ENCODE measurements around the gene NEURL1. TPM values are rescaled to one million over a fixed set of nuclear protein-coding genes. Genes with fewer than 3 reads are reported as not detected.

NEURL1 gene
- total and polyA plus RNA-seq, 2 donors: 1.6 to 3.0 TPM

DNA sequence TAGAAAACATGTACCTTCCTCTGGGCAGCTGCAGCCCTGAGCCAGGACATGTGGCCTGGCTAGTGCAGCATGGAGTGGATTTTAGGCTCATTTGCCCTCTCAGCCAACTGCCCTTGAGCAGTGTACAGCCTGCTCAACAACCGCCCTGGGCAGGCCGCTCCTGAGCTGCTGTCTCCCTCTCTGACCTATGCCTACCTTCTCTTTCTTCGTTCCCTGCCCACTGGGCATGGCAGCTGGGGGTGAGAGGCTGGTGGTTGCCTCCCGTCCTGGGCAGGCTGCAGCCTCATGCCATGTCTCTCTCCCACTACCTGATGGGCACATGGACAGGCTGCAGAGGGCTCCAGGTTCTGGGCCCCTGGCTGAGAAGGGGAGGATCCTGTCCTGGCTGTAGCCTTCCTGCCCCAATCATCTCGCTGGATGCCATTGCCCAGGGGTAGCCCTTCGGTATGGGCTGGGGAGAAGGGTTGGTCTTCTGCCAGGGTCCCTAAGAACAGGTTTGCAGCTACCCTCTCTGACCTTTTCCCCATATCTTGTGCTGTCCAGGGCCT, 97.3 kb downstream of the NEURL1 start:
- H3K9me3 ChIP-seq (ENCODE audit: control insufficient read depth in 2 of 2, insufficient read depth in 1 of 2, low read length in 1 of 2): no peaks in the 10 kb centered on the region
- WGBS: 97% methylated on average over 6 of the region's 6 CpGs
- H3K4me3 ChIP-seq (ENCODE audit: low read length in 2 of 2): no peak overlapping the region
- no peaks in the 10 kb centered on the region for H3K4me1 ChIP-seq (ENCODE audit: control insufficient read depth in 2 of 2, insufficient read depth in 2 of 2, low read length in 2 of 2)
- no peak overlapping the region for H3K27ac ChIP-seq (ENCODE audit: low read depth in 1 of 2, low read length in 1 of 2)
- H3K27me3 ChIP-seq (ENCODE audit: control insufficient read depth in 2 of 2, insufficient read depth in 1 of 2, low read length in 1 of 2): no peaks in the 10 kb centered on the region
- H3K36me3 ChIP-seq (ENCODE audit: control insufficient read depth in 2 of 2, insufficient read depth in 2 of 2, low read length in 1 of 2): no peaks in the 10 kb centered on the region
- DNase-seq (ENCODE audit: low read depth in 6 of 9, low spot score in 9 of 9): no peak

DNA sequence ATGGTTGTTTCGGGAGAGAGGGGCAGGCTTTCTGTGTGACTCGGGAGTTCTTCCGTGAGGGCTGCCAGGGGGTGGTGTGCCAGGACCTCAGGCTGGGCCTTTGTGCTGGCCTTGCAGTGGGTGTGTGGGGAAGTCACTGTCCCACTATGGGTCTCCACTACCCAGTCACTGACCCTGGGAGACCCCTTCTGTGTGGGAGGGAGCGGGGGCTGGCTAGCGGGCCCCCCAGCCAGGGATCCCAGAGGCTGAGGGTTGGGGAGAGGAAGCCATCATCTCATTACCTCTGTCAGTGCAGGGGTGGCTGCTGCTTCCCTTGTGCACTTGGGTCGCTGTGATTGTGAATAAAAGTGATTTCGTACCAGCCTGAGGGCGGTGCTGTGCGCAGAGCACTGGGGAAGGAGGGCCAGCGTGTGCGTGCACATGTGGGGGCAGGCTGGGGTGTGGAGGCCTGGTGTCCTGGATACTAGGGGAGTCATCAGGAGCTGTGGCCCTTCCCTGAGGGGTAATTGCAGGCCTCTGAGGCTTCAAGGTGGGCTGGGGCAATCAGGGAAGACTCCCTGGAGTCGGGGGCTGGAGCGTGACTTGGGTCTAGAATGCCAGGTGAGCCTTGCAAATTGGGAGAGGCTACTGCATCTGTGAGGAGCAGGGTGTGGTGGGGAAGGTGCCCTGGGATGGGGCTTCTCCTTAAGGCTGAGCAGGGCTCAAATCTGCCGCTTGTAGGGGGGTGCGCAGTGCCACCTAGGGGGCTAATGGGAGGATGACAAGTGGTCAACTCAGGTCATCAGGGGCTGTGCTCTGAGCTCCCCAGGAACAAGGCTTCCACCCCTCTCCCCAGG, 98.9 kb downstream of the NEURL1 start:
- peak in 4 of 9 donors; percentile 14 to 43 (median 27) for DNase-seq (ENCODE audit: low read depth in 6 of 9, low spot score in 9 of 9)
- no peaks in the 10 kb centered on the region for H3K9me3 ChIP-seq (ENCODE audit: control insufficient read depth in 2 of 2, insufficient read depth in 1 of 2, low read length in 1 of 2)
- H3K36me3 ChIP-seq (ENCODE audit: control insufficient read depth in 2 of 2, insufficient read depth in 2 of 2, low read length in 1 of 2): no peaks in the 10 kb centered on the region
- no peaks in the 10 kb centered on the region for H3K27me3 ChIP-seq (ENCODE audit: control insufficient read depth in 2 of 2, insufficient read depth in 1 of 2, low read length in 1 of 2)
- H3K27ac ChIP-seq (ENCODE audit: low read depth in 1 of 2, low read length in 1 of 2): no peak overlapping the region
- H3K4me1 ChIP-seq (ENCODE audit: control insufficient read depth in 2 of 2, insufficient read depth in 2 of 2, low read length in 2 of 2): no peaks in the 10 kb centered on the region
- WGBS: 93% methylated on average over 15 of the region's 15 CpGs
- H3K4me3 ChIP-seq (ENCODE audit: low read length in 2 of 2): no peak overlapping the region

DNA sequence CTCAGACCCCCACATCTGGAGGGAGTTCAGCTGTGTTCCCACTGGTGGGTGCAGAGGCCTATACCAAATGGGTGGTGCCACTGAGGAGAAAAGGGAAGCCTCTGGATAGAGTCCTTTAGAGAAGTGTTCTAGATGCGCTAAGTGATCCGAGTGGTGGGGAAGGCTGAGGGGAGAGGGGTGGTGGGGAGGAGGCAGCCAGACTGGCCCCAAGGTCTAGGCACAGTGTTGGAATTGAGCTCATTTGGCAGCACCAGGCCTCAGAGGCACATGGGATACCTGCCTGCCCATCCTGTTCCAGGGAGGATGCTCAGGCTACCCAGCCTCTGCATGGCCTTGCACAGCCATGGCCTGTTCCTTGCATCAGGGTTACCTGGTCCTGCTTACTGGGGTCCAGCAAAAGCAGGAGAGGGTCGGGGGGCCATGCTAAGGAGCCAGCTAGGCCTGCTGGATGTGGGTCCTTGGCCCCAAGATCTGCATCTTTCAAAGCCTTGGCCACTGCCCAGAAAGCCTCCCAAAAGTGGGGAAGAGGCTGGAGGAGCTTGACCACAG, 99.6 kb downstream of the NEURL1 start:
- no peak overlapping the region for H3K4me3 ChIP-seq (ENCODE audit: low read length in 2 of 2)
- no peaks in the 10 kb centered on the region for H3K36me3 ChIP-seq (ENCODE audit: control insufficient read depth in 2 of 2, insufficient read depth in 2 of 2, low read length in 1 of 2)
- H3K27me3 ChIP-seq (ENCODE audit: control insufficient read depth in 2 of 2, insufficient read depth in 1 of 2, low read length in 1 of 2): no peaks in the 10 kb centered on the region
- H3K4me1 ChIP-seq (ENCODE audit: control insufficient read depth in 2 of 2, insufficient read depth in 2 of 2, low read length in 2 of 2): no peaks in the 10 kb centered on the region
- H3K27ac ChIP-seq (ENCODE audit: low read depth in 1 of 2, low read length in 1 of 2): no peak overlapping the region
- no peaks in the 10 kb centered on the region for H3K9me3 ChIP-seq (ENCODE audit: control insufficient read depth in 2 of 2, insufficient read depth in 1 of 2, low read length in 1 of 2)
- DNase-seq (ENCODE audit: low read depth in 6 of 9, low spot score in 9 of 9): no peak
- 75% methylated on average over 3 of the region's 3 CpGs for WGBS

GRCh38 chr10:103595933-103596726, 102.6 kb downstream of the NEURL1 start:
- Histone ChIP-seq H3K27me3 (ENCODE audit: control insufficient read depth in 2 of 2, insufficient read depth in 1 of 2, low read length in 1 of 2) (no peaks in the 10 kb centered on the region), H3K27ac (ENCODE audit: low read depth in 1 of 2, low read length in 1 of 2) (no peak overlapping the region), H3K9me3 (ENCODE audit: control insufficient read depth in 2 of 2, insufficient read depth in 1 of 2, low read length in 1 of 2) (no peaks in the 10 kb centered on the region), H3K4me1 (ENCODE audit: control insufficient read depth in 2 of 2, insufficient read depth in 2 of 2, low read length in 2 of 2) (no peaks in the 10 kb centered on the region), H3K4me3 (ENCODE audit: low read length in 2 of 2) (no peak overlapping the region), H3K36me3 (ENCODE audit: control insufficient read depth in 2 of 2, insufficient read depth in 2 of 2, low read length in 1 of 2) (no peaks in the 10 kb centered on the region)
- no peak for DNase-seq (ENCODE audit: low read depth in 6 of 9, low spot score in 9 of 9)
- 91% methylated on average over 4 of the region's 4 CpGs for WGBS

DNA sequence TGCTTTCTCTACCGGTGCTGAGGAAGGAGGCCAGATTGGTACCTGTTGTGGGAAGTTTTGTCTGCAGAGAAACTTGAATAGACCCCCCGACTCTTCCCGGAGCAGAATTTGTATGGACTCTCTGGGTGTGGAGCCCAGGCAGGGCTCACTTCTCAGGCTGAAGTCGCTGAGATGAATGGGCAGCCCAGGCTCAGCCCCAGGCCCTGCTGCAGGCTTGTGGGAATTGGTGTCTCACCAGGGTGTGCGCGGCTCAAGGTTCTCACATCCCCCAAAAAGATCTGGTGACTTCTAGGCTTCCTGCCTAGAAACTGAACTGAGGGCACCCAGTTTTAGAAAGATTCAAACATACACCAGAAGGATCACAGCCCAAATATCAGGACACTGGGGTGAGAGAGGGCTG, 103.5 kb downstream of the NEURL1 start:
- Histone ChIP-seq H3K4me3 (ENCODE audit: low read length in 2 of 2) (no peak overlapping the region), H3K4me1 (ENCODE audit: control insufficient read depth in 2 of 2, insufficient read depth in 2 of 2, low read length in 2 of 2) (no peaks in the 10 kb centered on the region), H3K27me3 (ENCODE audit: control insufficient read depth in 2 of 2, insufficient read depth in 1 of 2, low read length in 1 of 2) (no peaks in the 10 kb centered on the region), H3K36me3 (ENCODE audit: control insufficient read depth in 2 of 2, insufficient read depth in 2 of 2, low read length in 1 of 2) (no peaks in the 10 kb centered on the region), H3K9me3 (ENCODE audit: control insufficient read depth in 2 of 2, insufficient read depth in 1 of 2, low read length in 1 of 2) (no peaks in the 10 kb centered on the region), H3K27ac (ENCODE audit: low read depth in 1 of 2, low read length in 1 of 2) (no peak overlapping the region)
- DNase-seq (ENCODE audit: low read depth in 6 of 9, low spot score in 9 of 9): no peak
- WGBS: 94% methylated on average over 6 of the region's 6 CpGs

GRCh38 chr10:103598654-103599115, 105.2 kb downstream of the NEURL1 start:
- Histone ChIP-seq H3K9me3 (ENCODE audit: control insufficient read depth in 2 of 2, insufficient read depth in 1 of 2, low read length in 1 of 2) (no peaks in the 10 kb centered on the region), H3K27me3 (ENCODE audit: control insufficient read depth in 2 of 2, insufficient read depth in 1 of 2, low read length in 1 of 2) (no peaks in the 10 kb centered on the region), H3K4me1 (ENCODE audit: control insufficient read depth in 2 of 2, insufficient read depth in 2 of 2, low read length in 2 of 2) (no peaks in the 10 kb centered on the region), H3K4me3 (ENCODE audit: low read length in 2 of 2) (no peak overlapping the region), H3K36me3 (ENCODE audit: control insufficient read depth in 2 of 2, insufficient read depth in 2 of 2, low read length in 1 of 2) (no peaks in the 10 kb centered on the region), H3K27ac (ENCODE audit: low read depth in 1 of 2, low read length in 1 of 2) (no peak overlapping the region)
- peak in 2 of 9 donors; percentile 14 to 18 for DNase-seq (ENCODE audit: low read depth in 6 of 9, low spot score in 9 of 9)
- 82% methylated on average over 7 of the region's 7 CpGs for WGBS

DNA sequence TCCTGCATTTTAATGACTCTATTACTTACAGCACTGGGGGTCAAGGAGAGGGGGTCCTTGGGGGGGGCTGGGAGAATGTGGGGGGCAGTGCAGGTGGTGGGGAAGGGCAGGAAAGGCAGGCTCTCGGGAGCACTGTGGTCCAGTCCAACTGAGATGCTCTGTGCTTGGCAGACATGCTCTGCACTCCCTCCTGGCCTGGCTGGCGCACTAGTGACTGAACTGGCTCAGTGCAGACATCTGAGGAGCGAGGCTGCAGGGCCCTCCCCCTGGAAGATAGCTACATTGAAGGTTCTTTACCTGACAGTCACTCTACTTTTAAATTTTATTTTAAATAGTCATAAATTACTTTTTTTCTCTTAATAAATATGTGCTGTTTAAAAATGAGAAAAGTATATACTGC, 105.7 kb downstream of the NEURL1 start:
- no peak overlapping the region for H3K27ac ChIP-seq (ENCODE audit: low read depth in 1 of 2, low read length in 1 of 2)
- no peaks in the 10 kb centered on the region for H3K36me3 ChIP-seq (ENCODE audit: control insufficient read depth in 2 of 2, insufficient read depth in 2 of 2, low read length in 1 of 2)
- no peaks in the 10 kb centered on the region for H3K27me3 ChIP-seq (ENCODE audit: control insufficient read depth in 2 of 2, insufficient read depth in 1 of 2, low read length in 1 of 2)
- no peaks in the 10 kb centered on the region for H3K9me3 ChIP-seq (ENCODE audit: control insufficient read depth in 2 of 2, insufficient read depth in 1 of 2, low read length in 1 of 2)
- no peak for DNase-seq (ENCODE audit: low read depth in 6 of 9, low spot score in 9 of 9)
- 93% methylated on average over 3 of the region's 3 CpGs for WGBS
- no peak overlapping the region for H3K4me3 ChIP-seq (ENCODE audit: low read length in 2 of 2)
- H3K4me1 ChIP-seq (ENCODE audit: control insufficient read depth in 2 of 2, insufficient read depth in 2 of 2, low read length in 2 of 2): no peaks in the 10 kb centered on the region

- H3K9me3 ChIP-seq (ENCODE audit: control insufficient read depth in 2 of 2, insufficient read depth in 1 of 2, low read length in 1 of 2): no peaks in the 10 kb centered on the region
- H3K4me3 ChIP-seq (ENCODE audit: low read length in 2 of 2): no peak overlapping the region
- no peaks in the 10 kb centered on the region for H3K27me3 ChIP-seq (ENCODE audit: control insufficient read depth in 2 of 2, insufficient read depth in 1 of 2, low read length in 1 of 2)
- WGBS: 95% methylated on average over 6 of the region's 6 CpGs
- no peak for DNase-seq (ENCODE audit: low read depth in 6 of 9, low spot score in 9 of 9)
- H3K4me1 ChIP-seq (ENCODE audit: control insufficient read depth in 2 of 2, insufficient read depth in 2 of 2, low read length in 2 of 2): no peaks in the 10 kb centered on the region
- H3K36me3 ChIP-seq (ENCODE audit: control insufficient read depth in 2 of 2, insufficient read depth in 2 of 2, low read length in 1 of 2): peaks cover 0 to 2% of the 10 kb centered on the region in 2 donors
- H3K27ac ChIP-seq (ENCODE audit: low read depth in 1 of 2, low read length in 1 of 2): no peak overlapping the region
These were observed 106.4 kb downstream of the NEURL1 start for GRCh38 chr10:103599907-103600306.

- peaks cover 0 to 2% of the 10 kb centered on the region in 2 donors for H3K36me3 ChIP-seq (ENCODE audit: control insufficient read depth in 2 of 2, insufficient read depth in 2 of 2, low read length in 1 of 2)
These were observed 106.8 kb downstream of the NEURL1 start for GRCh38 chr10:103600325-103600724.

More at GRCh38 chr10:103600325-103600724, 106.8 kb downstream of the NEURL1 start:
- no peak overlapping the region for H3K4me3 ChIP-seq (ENCODE audit: low read length in 2 of 2)
- no peak for DNase-seq (ENCODE audit: low read depth in 6 of 9, low spot score in 9 of 9)
- H3K27me3 ChIP-seq (ENCODE audit: control insufficient read depth in 2 of 2, insufficient read depth in 1 of 2, low read length in 1 of 2): no peaks in the 10 kb centered on the region
- H3K4me1 ChIP-seq (ENCODE audit: control insufficient read depth in 2 of 2, insufficient read depth in 2 of 2, low read length in 2 of 2): no peaks in the 10 kb centered on the region
- H3K9me3 ChIP-seq (ENCODE audit: control insufficient read depth in 2 of 2, insufficient read depth in 1 of 2, low read length in 1 of 2): no peaks in the 10 kb centered on the region
- H3K27ac ChIP-seq (ENCODE audit: low read depth in 1 of 2, low read length in 1 of 2): no peak overlapping the region
- 98% methylated on average over 6 of the region's 6 CpGs for WGBS
